ENCODE results near the gene ARHGEF16. TPM values are rescaled to one million over a fixed set of nuclear protein-coding genes. Genes with fewer than 3 reads are reported as not detected.

Gene ARHGEF16
- total RNA-seq, 1 experiment from 2014 or later = 11.2 TPM

DNA sequence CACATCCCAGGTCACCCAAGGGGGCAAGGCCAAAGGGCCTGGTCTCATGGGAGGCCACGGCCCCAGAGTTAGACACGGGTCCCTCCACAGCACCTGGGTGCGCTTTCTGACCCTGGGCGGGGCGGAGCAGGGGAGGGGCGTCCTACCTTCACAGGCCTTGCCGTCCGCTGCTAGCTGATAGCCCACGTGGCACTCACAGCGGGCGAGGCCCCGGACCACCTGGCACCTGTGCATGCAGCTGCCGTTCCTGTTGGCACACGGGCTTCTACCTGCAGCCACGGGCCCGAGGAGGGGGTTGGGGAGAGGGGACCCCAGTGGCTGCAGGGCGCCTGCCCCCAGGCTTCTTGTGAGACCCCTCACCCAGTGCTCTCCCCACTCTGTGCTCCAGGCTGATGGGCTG, 59.9 kb downstream of the ARHGEF16 start:
- H3K27me3 ChIP-seq (replicated peaks; ENCODE audit: insufficient read depth, low read depth, low read length, poor library complexity) = no peaks in the 10 kb centered on the region
- intact Hi-C loops (cut with micrococcal nuclease; ENCODE audit: unreplicated experiment) = no loop called here
- no TSS peak for BruUV-seq (replicated peaks)

DNA sequence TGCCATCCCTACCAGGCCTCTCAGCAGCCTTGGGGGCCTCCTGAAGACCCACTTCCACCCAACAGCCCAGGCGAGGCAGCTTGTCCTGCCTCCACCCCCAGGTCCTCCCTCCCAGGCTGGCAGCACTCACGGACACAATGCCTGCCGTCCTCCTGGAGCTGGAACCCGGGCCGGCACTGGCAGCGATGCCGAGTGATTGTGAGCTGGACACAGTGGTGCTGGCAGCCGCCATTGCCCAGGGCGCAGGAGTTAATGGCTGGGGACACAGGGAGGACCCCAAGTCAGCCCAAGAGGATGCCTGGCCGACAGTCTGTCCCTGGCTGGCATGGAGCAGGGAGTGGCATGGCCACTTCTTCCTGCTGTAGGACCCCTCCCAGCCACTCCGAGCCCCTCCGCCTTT, 60.8 kb downstream of the ARHGEF16 start:
- Histone ChIP-seq H3K9me3 (ENCODE audit: low read depth, low read length, poor library complexity, severe bottlenecking) (no peaks in the 10 kb centered on the region), H3K4me1 (ENCODE audit: insufficient read depth, low read length, poor library complexity, severe bottlenecking) (no peaks in the 10 kb centered on the region), H3K4me3 (ENCODE audit: low read depth, low read length, poor library complexity, severe bottlenecking) (no peak overlapping the region), H3K27me3 (replicated peaks; ENCODE audit: insufficient read depth, low read depth, low read length, poor library complexity) (no peaks in the 10 kb centered on the region), H3K36me3 (ENCODE audit: insufficient read depth, low read length, poor library complexity, severe bottlenecking) (no peaks in the 10 kb centered on the region), H3K27ac (ENCODE audit: low read depth, low read length, poor library complexity, severe bottlenecking) (no peak overlapping the region)
- ChIA-PET POLR2A (ENCODE audit: low non-redundant PET) (no interaction called here), CTCF (no interaction called here)
- no peak for DNase-seq (ENCODE audit: low spot score)
- TF ChIP-seq, protein P1, sequence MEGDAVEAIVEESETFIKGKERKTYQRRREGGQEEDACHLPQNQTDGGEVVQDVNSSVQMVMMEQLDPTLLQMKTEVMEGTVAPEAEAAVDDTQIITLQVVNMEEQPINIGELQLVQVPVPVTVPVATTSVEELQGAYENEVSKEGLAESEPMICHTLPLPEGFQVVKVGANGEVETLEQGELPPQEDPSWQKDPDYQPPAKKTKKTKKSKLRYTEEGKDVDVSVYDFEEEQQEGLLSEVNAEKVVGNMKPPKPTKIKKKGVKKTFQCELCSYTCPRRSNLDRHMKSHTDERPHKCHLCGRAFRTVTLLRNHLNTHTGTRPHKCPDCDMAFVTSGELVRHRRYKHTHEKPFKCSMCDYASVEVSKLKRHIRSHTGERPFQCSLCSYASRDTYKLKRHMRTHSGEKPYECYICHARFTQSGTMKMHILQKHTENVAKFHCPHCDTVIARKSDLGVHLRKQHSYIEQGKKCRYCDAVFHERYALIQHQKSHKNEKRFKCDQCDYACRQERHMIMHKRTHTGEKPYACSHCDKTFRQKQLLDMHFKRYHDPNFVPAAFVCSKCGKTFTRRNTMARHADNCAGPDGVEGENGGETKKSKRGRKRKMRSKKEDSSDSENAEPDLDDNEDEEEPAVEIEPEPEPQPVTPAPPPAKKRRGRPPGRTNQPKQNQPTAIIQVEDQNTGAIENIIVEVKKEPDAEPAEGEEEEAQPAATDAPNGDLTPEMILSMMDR (conservative IDR thresholded peaks at IDR 0.05; ENCODE audit: low read depth, low read length) = no peak
- no peak for TF ChIP-seq EZH2 (IDR thresholded peaks at IDR 0.05; ENCODE audit: borderline replicate concordance, low read depth, low read length, poor library complexity, severe bottlenecking)
- no TSS peak for BruUV-seq (replicated peaks)
- intact Hi-C loops (cut with micrococcal nuclease; ENCODE audit: unreplicated experiment) = no loop called here

More for the DNA sequence above, 59.9 kb downstream of the ARHGEF16 start:
- Histone ChIP-seq H3K4me3 (ENCODE audit: low read depth, low read length, poor library complexity, severe bottlenecking) (no peak overlapping the region), H3K27ac (ENCODE audit: low read depth, low read length, poor library complexity, severe bottlenecking) (no peak overlapping the region), H3K4me1 (ENCODE audit: insufficient read depth, low read length, poor library complexity, severe bottlenecking) (no peaks in the 10 kb centered on the region), H3K9me3 (ENCODE audit: low read depth, low read length, poor library complexity, severe bottlenecking) (no peaks in the 10 kb centered on the region), H3K36me3 (ENCODE audit: insufficient read depth, low read length, poor library complexity, severe bottlenecking) (no peaks in the 10 kb centered on the region)
- TF ChIP-seq EZH2 (IDR thresholded peaks at IDR 0.05; ENCODE audit: borderline replicate concordance, low read depth, low read length, poor library complexity, severe bottlenecking) = no peak
- TF ChIP-seq, protein P1 (conservative IDR thresholded peaks at IDR 0.05; ENCODE audit: low read depth, low read length) = no peak
- DNase-seq (ENCODE audit: low spot score) = no peak
- CTCF ChIA-PET = no interaction called here
- POLR2A ChIA-PET (ENCODE audit: low non-redundant PET) = interaction anchor here (0.6 kb wide), 1 partner anchor 124 kb away, joined by 4 read pairs; no protein-coding TSS in a partner anchor

GRCh38 chr1:3515774-3516480, 61.5 kb downstream of the ARHGEF16 start:
- Histone ChIP-seq H3K4me3 (ENCODE audit: low read depth, low read length, poor library complexity, severe bottlenecking) (no peak overlapping the region), H3K9me3 (ENCODE audit: low read depth, low read length, poor library complexity, severe bottlenecking) (no peaks in the 10 kb centered on the region), H3K27me3 (replicated peaks; ENCODE audit: insufficient read depth, low read depth, low read length, poor library complexity) (no peaks in the 10 kb centered on the region), H3K36me3 (ENCODE audit: insufficient read depth, low read length, poor library complexity, severe bottlenecking) (no peaks in the 10 kb centered on the region), H3K27ac (ENCODE audit: low read depth, low read length, poor library complexity, severe bottlenecking) (no peak overlapping the region), H3K4me1 (ENCODE audit: insufficient read depth, low read length, poor library complexity, severe bottlenecking) (no peaks in the 10 kb centered on the region)
- ChIA-PET CTCF (no interaction called here), POLR2A (ENCODE audit: low non-redundant PET) (no interaction called here)
- TF ChIP-seq EZH2 (IDR thresholded peaks at IDR 0.05; ENCODE audit: borderline replicate concordance, low read depth, low read length, poor library complexity, severe bottlenecking) = no peak
- TF ChIP-seq, protein P1 (conservative IDR thresholded peaks at IDR 0.05; ENCODE audit: low read depth, low read length) = no peak
- DNase-seq (ENCODE audit: low spot score) = peak; percentile 24
- intact Hi-C loops (cut with micrococcal nuclease; ENCODE audit: unreplicated experiment) = no loop called here
- no TSS peak for BruUV-seq (replicated peaks)
